HEK293T (cell line): ENCODE results near the gene SHROOM4.

Experiments
- BHLHE40 ChIP-seq: fragments of 450-650 bp; IDR thresholded peaks from 2 replicates; pipeline ENCODE4 v1.6.1; 2016; ENCODE audit warnings: mild to moderate bottlenecking, moderate library complexity, borderline replicate concordance
- FOXA1 ChIP-seq: fragments of 450-650 bp; IDR thresholded peaks from 2 replicates; pipeline ENCODE4 v1.6.1; 2016; ENCODE audit warnings: mild to moderate bottlenecking
- LEF1 ChIP-seq: fragments of 450-650 bp; IDR thresholded peaks from 2 replicates; pipeline ENCODE4 v1.6.1; 2017; ENCODE audit warnings: mild to moderate bottlenecking, borderline replicate concordance
- SP1 ChIP-seq: fragments of 450-650 bp; IDR thresholded peaks from 2 replicates; pipeline ENCODE4 v1.6.1; 2017
- SUZ12 ChIP-seq: fragments of 450-650 bp; IDR thresholded peaks from 2 replicates; pipeline ENCODE4 v1.6.1; 2016; ENCODE audit warnings: mild to moderate bottlenecking

DNA sequence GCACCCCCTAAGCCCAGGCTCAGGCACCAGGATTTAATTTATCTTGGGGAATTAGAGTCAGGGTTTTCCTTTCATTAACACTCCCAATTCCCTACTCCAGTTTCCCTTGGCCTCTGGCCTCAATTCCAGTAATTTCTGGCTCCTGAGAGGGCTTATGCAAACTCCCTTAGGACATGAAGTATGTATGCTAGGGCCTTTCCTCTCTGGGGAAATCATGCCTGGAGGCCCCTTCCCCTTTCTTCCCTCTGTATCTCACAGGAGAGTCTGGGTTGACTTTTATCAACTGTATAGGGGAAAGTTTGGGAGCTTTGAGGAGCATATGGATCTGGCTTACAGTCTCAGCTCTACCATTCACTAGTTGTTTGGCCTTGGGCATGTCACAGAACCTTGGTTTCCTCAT is 169.5 kb downstream of the SHROOM4 start:
- TF ChIP-seq SP1, result no peak
- TF ChIP-seq SUZ12, result no peak
- TF ChIP-seq FOXA1, result no peak
- no peak for TF ChIP-seq LEF1
- no peak for TF ChIP-seq BHLHE40
